ENCODE results near the gene TNFSF18.

Gene TNFSF18

GRCh38 chr1:173052681-173053196, 2.0 kb upstream of the TNFSF18 start:
- H3K4me2 ChIP-seq (ENCODE audit: low read depth, low read length) = no peak overlapping the region
- no peaks in the 10 kb centered on the region for H3K27me3 ChIP-seq (replicated peaks; ENCODE audit: insufficient read depth, low read length)
- H3K9me2 ChIP-seq (replicated peaks; ENCODE audit: insufficient read depth, low read length) = no peaks in the 10 kb centered on the region
- DNase-seq = no peak
- H3K79me2 ChIP-seq (ENCODE audit: low read length) = no peaks in the 10 kb centered on the region
- no peaks in the 10 kb centered on the region for H4K20me1 ChIP-seq (ENCODE audit: insufficient read depth, low read length)
- TF ChIP-seq EZH2 (optimal IDR thresholded peaks at IDR 0.05; ENCODE audit: low read depth, low read length) (no peak), EZH2phosphoT487 (IDR thresholded peaks at IDR 0.05; ENCODE audit: low read length) (no peak)
- TF ChIP-seq, protein P1, sequence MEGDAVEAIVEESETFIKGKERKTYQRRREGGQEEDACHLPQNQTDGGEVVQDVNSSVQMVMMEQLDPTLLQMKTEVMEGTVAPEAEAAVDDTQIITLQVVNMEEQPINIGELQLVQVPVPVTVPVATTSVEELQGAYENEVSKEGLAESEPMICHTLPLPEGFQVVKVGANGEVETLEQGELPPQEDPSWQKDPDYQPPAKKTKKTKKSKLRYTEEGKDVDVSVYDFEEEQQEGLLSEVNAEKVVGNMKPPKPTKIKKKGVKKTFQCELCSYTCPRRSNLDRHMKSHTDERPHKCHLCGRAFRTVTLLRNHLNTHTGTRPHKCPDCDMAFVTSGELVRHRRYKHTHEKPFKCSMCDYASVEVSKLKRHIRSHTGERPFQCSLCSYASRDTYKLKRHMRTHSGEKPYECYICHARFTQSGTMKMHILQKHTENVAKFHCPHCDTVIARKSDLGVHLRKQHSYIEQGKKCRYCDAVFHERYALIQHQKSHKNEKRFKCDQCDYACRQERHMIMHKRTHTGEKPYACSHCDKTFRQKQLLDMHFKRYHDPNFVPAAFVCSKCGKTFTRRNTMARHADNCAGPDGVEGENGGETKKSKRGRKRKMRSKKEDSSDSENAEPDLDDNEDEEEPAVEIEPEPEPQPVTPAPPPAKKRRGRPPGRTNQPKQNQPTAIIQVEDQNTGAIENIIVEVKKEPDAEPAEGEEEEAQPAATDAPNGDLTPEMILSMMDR (IDR thresholded peaks at IDR 0.05; ENCODE audit: low read length) = no peak
- H2AFZ ChIP-seq (ENCODE audit: low read length) = no peak overlapping the region
- no peak overlapping the region for H3K4me3 ChIP-seq (ENCODE audit: low read length)
- H3K4me1 ChIP-seq (ENCODE audit: low read length) = no peaks in the 10 kb centered on the region
- H3K9me3 ChIP-seq (replicated peaks; ENCODE audit: insufficient read depth, low read length) = no peaks in the 10 kb centered on the region
- no peaks in the 10 kb centered on the region for H3F3A ChIP-seq (ENCODE audit: insufficient read depth, low read length)
- H3K36me3 ChIP-seq (replicated peaks; ENCODE audit: insufficient read depth, low read length) = no peaks in the 10 kb centered on the region
- H3K27ac ChIP-seq (ENCODE audit: low read length) = no peak overlapping the region
- no peak overlapping the region for H3K9ac ChIP-seq (ENCODE audit: low read length)

DNA sequence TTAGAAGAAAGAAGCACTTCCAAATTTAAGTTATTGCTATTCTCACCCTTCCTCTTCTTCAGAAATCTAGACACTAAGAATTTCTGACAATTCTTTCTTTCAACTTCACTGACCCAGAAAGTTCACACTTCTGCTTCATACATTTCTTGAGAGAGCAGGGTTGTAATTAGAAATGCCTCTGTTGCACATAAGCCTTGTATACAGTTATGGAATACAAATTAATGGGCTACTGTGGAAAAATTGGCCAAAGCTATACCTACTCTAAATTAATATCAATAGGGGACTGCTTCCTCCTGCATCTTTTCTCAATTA, 1.5 kb downstream of the TNFSF18 start:
- Histone ChIP-seq H3K27ac (ENCODE audit: low read length) (no peak overlapping the region), H3K4me2 (ENCODE audit: low read depth, low read length) (no peak overlapping the region)

GRCh38 chr1:173048621-173049321, 2.0 kb downstream of the TNFSF18 start:
- no peaks in the 10 kb centered on the region for H3F3A ChIP-seq (ENCODE audit: insufficient read depth, low read length)
- no peak for TF ChIP-seq EZH2 (optimal IDR thresholded peaks at IDR 0.05; ENCODE audit: low read depth, low read length)
- no peak for TF ChIP-seq EZH2phosphoT487 (IDR thresholded peaks at IDR 0.05; ENCODE audit: low read length)
- TF ChIP-seq, protein P1 (IDR thresholded peaks at IDR 0.05; ENCODE audit: low read length) = no peak
- no peak overlapping the region for H3K27ac ChIP-seq (ENCODE audit: low read length)
- H2AFZ ChIP-seq (ENCODE audit: low read length) = no peak overlapping the region
- no peaks in the 10 kb centered on the region for H3K4me1 ChIP-seq (ENCODE audit: low read length)
- H3K9me2 ChIP-seq (replicated peaks; ENCODE audit: insufficient read depth, low read length) = no peaks in the 10 kb centered on the region
- H3K27me3 ChIP-seq (replicated peaks; ENCODE audit: insufficient read depth, low read length) = no peaks in the 10 kb centered on the region
- no peaks in the 10 kb centered on the region for H4K20me1 ChIP-seq (ENCODE audit: insufficient read depth, low read length)
- no peak for DNase-seq
- H3K79me2 ChIP-seq (ENCODE audit: low read length) = no peaks in the 10 kb centered on the region
- no peak overlapping the region for H3K4me3 ChIP-seq (ENCODE audit: low read length)
- H3K9ac ChIP-seq (ENCODE audit: low read length) = no peak overlapping the region
- H3K4me2 ChIP-seq (ENCODE audit: low read depth, low read length) = no peak overlapping the region
- H3K36me3 ChIP-seq (replicated peaks; ENCODE audit: insufficient read depth, low read length) = no peaks in the 10 kb centered on the region
- no peaks in the 10 kb centered on the region for H3K9me3 ChIP-seq (replicated peaks; ENCODE audit: insufficient read depth, low read length)

More for the DNA sequence above, 1.5 kb downstream of the TNFSF18 start:
- no peaks in the 10 kb centered on the region for H3K9me2 ChIP-seq (replicated peaks; ENCODE audit: insufficient read depth, low read length)
- no peaks in the 10 kb centered on the region for H3K79me2 ChIP-seq (ENCODE audit: low read length)
- no peak overlapping the region for H3K4me3 ChIP-seq (ENCODE audit: low read length)
- no peak overlapping the region for H3K9ac ChIP-seq (ENCODE audit: low read length)
- no peak overlapping the region for H2AFZ ChIP-seq (ENCODE audit: low read length)
- DNase-seq = no peak
- H3K36me3 ChIP-seq (replicated peaks; ENCODE audit: insufficient read depth, low read length) = no peaks in the 10 kb centered on the region
- no peaks in the 10 kb centered on the region for H3K27me3 ChIP-seq (replicated peaks; ENCODE audit: insufficient read depth, low read length)
- TF ChIP-seq EZH2 (optimal IDR thresholded peaks at IDR 0.05; ENCODE audit: low read depth, low read length) = no peak
- no peak for TF ChIP-seq EZH2phosphoT487 (IDR thresholded peaks at IDR 0.05; ENCODE audit: low read length)
- TF ChIP-seq, protein P1 (IDR thresholded peaks at IDR 0.05; ENCODE audit: low read length) = no peak
- H3K9me3 ChIP-seq (replicated peaks; ENCODE audit: insufficient read depth, low read length) = no peaks in the 10 kb centered on the region
- no peaks in the 10 kb centered on the region for H3K4me1 ChIP-seq (ENCODE audit: low read length)
- no peaks in the 10 kb centered on the region for H3F3A ChIP-seq (ENCODE audit: insufficient read depth, low read length)
- H4K20me1 ChIP-seq (ENCODE audit: insufficient read depth, low read length) = no peaks in the 10 kb centered on the region
